ENCODE data around the gene ADAMTSL5.

ADAMTSL5 gene

GRCh38 chr19:1527650-1528309 is 15.0 kb upstream of the ADAMTSL5 start:
- no peak overlapping the region for H3K27ac ChIP-seq
- TF ChIP-seq ZFX (IDR thresholded peaks at IDR 0.05; ENCODE audit: borderline replicate concordance): no peak
- TF ChIP-seq, protein P1, sequence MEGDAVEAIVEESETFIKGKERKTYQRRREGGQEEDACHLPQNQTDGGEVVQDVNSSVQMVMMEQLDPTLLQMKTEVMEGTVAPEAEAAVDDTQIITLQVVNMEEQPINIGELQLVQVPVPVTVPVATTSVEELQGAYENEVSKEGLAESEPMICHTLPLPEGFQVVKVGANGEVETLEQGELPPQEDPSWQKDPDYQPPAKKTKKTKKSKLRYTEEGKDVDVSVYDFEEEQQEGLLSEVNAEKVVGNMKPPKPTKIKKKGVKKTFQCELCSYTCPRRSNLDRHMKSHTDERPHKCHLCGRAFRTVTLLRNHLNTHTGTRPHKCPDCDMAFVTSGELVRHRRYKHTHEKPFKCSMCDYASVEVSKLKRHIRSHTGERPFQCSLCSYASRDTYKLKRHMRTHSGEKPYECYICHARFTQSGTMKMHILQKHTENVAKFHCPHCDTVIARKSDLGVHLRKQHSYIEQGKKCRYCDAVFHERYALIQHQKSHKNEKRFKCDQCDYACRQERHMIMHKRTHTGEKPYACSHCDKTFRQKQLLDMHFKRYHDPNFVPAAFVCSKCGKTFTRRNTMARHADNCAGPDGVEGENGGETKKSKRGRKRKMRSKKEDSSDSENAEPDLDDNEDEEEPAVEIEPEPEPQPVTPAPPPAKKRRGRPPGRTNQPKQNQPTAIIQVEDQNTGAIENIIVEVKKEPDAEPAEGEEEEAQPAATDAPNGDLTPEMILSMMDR (IDR thresholded peaks at IDR 0.05): no peak

GRCh38 chr19:1526979-1527649 is 14.3 kb upstream of the ADAMTSL5 start:
- TF ChIP-seq, protein P1 (IDR thresholded peaks at IDR 0.05): no peak
- TF ChIP-seq ZFX (IDR thresholded peaks at IDR 0.05; ENCODE audit: borderline replicate concordance): no peak
- no peak overlapping the region for H3K27ac ChIP-seq

DNA sequence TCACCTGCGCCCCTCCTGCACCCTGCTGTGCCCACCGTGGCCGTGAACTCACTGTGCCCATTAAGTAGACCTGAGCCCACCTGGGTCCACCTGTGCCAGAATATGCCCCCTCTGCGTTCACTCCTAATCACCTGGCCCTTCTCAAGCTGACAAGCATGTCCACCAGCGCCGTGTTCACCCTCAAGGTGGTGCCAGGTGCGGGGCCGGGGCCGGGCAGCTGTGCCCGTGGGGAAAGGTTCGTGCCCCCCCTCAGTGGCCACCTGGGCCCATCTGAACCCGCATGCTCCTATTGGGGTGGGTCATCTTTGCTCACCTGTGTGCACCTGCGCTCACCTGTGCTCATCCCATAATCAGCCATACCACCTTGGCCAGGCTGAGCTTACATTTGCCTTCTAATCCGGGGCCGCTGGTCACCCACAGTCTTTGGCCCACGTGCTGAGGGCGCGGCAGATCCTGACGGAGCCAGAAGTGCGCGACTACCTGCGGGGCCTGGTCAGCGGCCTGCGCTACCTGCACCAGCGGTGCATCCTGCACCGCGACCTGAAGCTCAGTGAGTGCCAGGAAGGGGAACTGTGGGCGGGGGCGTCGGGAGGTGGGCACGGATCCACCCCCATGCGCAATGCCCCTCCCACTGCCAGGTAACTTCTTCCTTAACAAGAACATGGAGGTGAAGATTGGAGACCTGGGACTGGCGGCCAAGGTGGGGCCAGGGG is 13.4 kb upstream of the ADAMTSL5 start:
- TF ChIP-seq ZFX (IDR thresholded peaks at IDR 0.05; ENCODE audit: borderline replicate concordance): no peak
- TF ChIP-seq, protein P1 (IDR thresholded peaks at IDR 0.05): no peak
- no peak overlapping the region for H3K27ac ChIP-seq

- H3K27ac ChIP-seq: no peak overlapping the region
Measured at GRCh38 chr19:1525343-1525742, 12.5 kb upstream of the ADAMTSL5 start.

GRCh38 chr19:1524972-1525325 is 12.1 kb upstream of the ADAMTSL5 start:
- no peak overlapping the region for H3K27ac ChIP-seq
- TF ChIP-seq, protein P1 (IDR thresholded peaks at IDR 0.05): no peak
- TF ChIP-seq ZFX (IDR thresholded peaks at IDR 0.05; ENCODE audit: borderline replicate concordance): no peak

More at GRCh38 chr19:1525343-1525742, 12.5 kb upstream of the ADAMTSL5 start:
- no peak for TF ChIP-seq ZFX (IDR thresholded peaks at IDR 0.05; ENCODE audit: borderline replicate concordance)
- TF ChIP-seq, protein P1 (IDR thresholded peaks at IDR 0.05): no peak

DNA sequence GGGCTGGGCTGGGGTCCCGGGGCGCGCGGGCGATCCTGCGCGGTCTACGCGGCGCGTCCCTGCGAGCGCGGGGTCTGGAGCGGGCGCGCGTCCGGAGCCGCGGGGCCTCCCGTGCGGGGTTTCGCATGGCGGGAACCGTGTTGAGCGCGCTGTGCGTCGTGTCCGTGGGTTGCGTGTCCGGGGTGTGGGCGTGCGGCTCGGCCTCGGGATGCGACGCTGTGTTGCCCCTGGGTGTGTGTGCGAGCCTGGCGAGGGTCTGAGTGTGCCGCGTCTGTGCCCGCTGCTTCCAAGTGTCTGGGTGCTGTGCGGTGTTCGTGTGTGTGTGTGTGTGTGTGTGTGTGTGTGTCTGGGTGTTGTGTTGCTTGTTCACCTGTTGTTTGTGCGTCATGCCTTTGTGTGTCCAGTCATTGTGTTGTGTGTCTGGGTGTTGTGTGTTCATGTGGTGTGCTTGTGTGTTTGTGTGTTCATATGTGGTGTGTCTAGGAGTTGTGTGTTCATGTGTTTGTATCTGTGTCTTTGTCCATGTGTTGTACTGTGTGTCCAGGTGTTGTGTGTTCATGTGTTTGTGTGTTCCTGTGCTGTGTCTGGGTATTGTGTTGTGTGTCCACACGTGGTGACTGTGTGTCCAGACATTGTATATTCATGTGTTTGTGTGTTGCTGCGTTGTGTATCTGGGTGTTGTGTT is 11.6 kb upstream of the ADAMTSL5 start:
- no peak for TF ChIP-seq ZFX (IDR thresholded peaks at IDR 0.05; ENCODE audit: borderline replicate concordance)
- TF ChIP-seq, protein P1 (IDR thresholded peaks at IDR 0.05): no peak
- H3K27ac ChIP-seq: no peak overlapping the region

All from 22Rv1 (cell line).